HEK293T (cell line): ENCODE results near the gene RC3H1.

Experiments used
- BHLHE40 ChIP-seq: fragments of 450-650 bp; IDR thresholded peaks from 2 replicates; pipeline ENCODE4 v1.6.1; 2016; ENCODE audit warnings: mild to moderate bottlenecking, moderate library complexity, borderline replicate concordance
- CTBP1 ChIP-seq: fragments of 450-650 bp; IDR thresholded peaks from 2 replicates; pipeline ENCODE4 v1.6.1; 2016; ENCODE audit warnings: borderline replicate concordance
- FOXK2 ChIP-seq: fragments of 450-650 bp; IDR thresholded peaks from 2 replicates; pipeline ENCODE4 v1.6.1; 2016; ENCODE audit warnings: mild to moderate bottlenecking
- FOXM1 ChIP-seq: fragments of 450-650 bp; IDR thresholded peaks from 2 replicates; pipeline ENCODE4 v1.6.1; 2017; ENCODE audit warnings: mild to moderate bottlenecking, borderline replicate concordance
- L3MBTL2 ChIP-seq: fragments of 450-650 bp; conservative IDR thresholded peaks from 2 replicates; pipeline ENCODE4 v1.6.1; 2016; ENCODE audit warnings: mild to moderate bottlenecking
- LEF1 ChIP-seq: fragments of 450-650 bp; IDR thresholded peaks from 2 replicates; pipeline ENCODE4 v1.6.1; 2017; ENCODE audit warnings: mild to moderate bottlenecking, borderline replicate concordance
- SUZ12 ChIP-seq: fragments of 450-650 bp; IDR thresholded peaks from 2 replicates; pipeline ENCODE4 v1.6.1; 2016; ENCODE audit warnings: mild to moderate bottlenecking

DNA sequence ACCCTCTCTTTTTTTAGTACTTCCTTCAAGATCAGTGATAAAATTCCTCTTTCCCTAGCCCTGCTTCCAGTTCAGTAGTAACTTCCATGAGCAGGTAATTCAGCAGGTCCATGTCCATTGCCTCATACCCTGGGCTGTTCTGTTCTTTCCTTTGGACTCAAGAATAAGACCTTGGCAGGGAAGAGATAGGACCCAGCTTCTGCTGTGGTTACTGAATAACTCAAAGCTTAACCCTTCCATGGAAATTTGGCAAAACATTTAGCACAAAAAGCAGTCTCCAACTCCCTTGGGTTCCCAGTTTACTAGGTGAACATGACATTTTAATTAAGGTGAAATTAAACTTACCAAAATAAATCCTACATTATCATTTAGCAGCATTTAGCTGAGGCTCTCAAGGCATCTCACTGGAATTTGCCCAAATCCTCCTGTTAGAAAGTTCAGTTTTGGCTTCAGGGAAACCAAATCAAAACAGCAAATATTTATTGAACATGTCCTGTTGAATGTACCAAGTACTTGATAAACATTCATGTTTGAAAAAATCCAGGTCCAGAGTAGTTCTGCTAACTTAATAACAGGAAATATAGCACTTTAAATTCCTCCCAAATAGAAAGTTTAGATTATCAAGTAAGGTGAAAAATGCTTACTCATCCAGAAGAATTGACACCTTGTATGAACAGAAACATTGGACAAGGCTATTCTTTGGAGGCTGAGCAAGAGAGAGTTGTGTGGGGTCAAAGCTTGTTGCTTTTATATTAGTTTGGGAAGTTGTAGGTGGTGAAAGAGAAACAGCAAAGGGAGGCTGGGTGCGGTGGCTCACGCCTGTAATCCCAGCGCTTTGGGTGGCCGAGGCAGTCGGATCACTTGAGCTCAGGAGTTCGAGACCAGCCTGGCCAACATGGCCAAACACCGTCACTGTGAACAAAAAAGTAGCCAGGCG is 96.6 kb downstream of the RC3H1 start:
- no peak for TF ChIP-seq FOXK2
- TF ChIP-seq SUZ12: no peak
- no peak for TF ChIP-seq BHLHE40
- TF ChIP-seq FOXM1: no peak
- no peak for TF ChIP-seq L3MBTL2
- no peak for TF ChIP-seq LEF1
- no peak for TF ChIP-seq CTBP1
